ENCODE data around the gene CCDC91.

DNA sequence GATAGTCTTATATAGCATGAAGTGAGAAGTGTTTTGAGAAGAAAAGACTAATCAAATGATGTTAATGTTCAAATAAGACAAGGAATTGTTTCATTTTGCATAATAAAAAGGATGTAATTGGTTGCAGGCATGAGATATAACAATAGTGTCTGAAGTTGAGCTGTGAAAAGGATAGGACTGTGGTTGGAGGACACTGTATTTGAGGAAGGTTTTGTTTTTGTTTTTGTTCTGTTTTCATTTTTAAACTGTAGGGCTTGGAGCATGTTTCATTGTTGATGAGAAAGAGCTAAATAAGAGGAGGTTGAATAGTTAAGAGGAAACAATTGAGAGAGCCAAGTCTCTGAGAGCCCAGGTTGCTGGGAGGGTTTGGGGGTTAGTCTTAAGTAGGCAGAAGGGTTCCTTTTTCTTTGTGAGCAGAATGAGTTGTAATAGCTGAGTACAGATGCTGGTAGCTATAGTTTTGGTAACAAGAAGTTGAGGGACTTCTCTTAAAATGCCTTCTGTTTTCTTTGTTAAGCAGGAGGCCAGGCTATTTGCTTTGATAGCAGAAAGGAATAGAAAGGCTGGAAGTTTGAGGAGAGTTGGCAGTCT is 58.4 kb downstream of the CCDC91 start:
- TF ChIP-seq POLR2AphosphoS5 (IDR thresholded peaks at IDR 0.05; ENCODE audit: low read depth, low read length): no peak
- TF ChIP-seq, protein P1, sequence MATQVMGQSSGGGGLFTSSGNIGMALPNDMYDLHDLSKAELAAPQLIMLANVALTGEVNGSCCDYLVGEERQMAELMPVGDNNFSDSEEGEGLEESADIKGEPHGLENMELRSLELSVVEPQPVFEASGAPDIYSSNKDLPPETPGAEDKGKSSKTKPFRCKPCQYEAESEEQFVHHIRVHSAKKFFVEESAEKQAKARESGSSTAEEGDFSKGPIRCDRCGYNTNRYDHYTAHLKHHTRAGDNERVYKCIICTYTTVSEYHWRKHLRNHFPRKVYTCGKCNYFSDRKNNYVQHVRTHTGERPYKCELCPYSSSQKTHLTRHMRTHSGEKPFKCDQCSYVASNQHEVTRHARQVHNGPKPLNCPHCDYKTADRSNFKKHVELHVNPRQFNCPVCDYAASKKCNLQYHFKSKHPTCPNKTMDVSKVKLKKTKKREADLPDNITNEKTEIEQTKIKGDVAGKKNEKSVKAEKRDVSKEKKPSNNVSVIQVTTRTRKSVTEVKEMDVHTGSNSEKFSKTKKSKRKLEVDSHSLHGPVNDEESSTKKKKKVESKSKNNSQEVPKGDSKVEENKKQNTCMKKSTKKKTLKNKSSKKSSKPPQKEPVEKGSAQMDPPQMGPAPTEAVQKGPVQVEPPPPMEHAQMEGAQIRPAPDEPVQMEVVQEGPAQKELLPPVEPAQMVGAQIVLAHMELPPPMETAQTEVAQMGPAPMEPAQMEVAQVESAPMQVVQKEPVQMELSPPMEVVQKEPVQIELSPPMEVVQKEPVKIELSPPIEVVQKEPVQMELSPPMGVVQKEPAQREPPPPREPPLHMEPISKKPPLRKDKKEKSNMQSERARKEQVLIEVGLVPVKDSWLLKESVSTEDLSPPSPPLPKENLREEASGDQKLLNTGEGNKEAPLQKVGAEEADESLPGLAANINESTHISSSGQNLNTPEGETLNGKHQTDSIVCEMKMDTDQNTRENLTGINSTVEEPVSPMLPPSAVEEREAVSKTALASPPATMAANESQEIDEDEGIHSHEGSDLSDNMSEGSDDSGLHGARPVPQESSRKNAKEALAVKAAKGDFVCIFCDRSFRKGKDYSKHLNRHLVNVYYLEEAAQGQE (IDR thresholded peaks at IDR 0.05; ENCODE audit: insufficient read depth in 1 of 2, low read depth in 2 of 2, low read length in 2 of 2): no peak
- no peak for TF ChIP-seq SIN3A (IDR thresholded peaks at IDR 0.05; ENCODE audit: borderline replicate concordance, insufficient read depth, low read length)

Data from PFSK-1 (cell line).